Measurements from ENCODE around the gene MTUS2.

DNA sequence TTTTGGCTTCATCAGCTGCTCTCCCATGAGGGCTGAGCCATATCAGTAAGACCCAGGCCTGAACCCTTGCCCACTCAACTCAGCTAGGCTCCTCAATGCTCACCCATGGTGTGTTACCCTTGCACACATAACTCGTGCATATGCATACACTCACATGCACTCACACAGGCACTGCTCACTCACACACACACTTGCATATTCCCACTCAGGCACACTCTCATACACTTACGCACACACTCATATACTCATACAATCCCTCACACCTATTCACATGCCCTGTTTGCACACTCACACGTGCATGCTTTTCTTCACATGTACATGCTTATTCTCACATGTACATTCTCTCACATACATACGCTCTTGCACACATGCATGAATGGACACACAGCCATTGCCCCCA, 681.5 kb downstream of the MTUS2 start:
- TF ChIP-seq, protein P1, sequence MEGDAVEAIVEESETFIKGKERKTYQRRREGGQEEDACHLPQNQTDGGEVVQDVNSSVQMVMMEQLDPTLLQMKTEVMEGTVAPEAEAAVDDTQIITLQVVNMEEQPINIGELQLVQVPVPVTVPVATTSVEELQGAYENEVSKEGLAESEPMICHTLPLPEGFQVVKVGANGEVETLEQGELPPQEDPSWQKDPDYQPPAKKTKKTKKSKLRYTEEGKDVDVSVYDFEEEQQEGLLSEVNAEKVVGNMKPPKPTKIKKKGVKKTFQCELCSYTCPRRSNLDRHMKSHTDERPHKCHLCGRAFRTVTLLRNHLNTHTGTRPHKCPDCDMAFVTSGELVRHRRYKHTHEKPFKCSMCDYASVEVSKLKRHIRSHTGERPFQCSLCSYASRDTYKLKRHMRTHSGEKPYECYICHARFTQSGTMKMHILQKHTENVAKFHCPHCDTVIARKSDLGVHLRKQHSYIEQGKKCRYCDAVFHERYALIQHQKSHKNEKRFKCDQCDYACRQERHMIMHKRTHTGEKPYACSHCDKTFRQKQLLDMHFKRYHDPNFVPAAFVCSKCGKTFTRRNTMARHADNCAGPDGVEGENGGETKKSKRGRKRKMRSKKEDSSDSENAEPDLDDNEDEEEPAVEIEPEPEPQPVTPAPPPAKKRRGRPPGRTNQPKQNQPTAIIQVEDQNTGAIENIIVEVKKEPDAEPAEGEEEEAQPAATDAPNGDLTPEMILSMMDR (conservative IDR thresholded peaks at IDR 0.05; ENCODE audit: low read depth, low read length) = no peak
- no peak for TF ChIP-seq EZH2 (IDR thresholded peaks at IDR 0.05; ENCODE audit: low read length, unreplicated experiment)
